Sigmoid colon (tissue), 3 donors: ENCODE measurements around the gene USP28.

Experiments
- POLR2A ChIP-seq, 2 donors: fragments of 450-650 bp; IDR thresholded peaks; one replicate each; pipeline ENCODE4 v1.6.1; 2016; ENCODE audit warnings: antibody characterized with exemption in 2 of 2, mild to moderate bottlenecking in 2 of 2, moderate library complexity in 2 of 2
- TF ChIP-seq, protein P1 (sequence below), 4 experiments: fragments of 450-650 bp in 3 of 4; fragments of 200-600 bp in 1 of 4; IDR thresholded peaks; one replicate each; pipeline ENCODE4 v1.5.1; 2016 to 2019; ENCODE audit warnings: antibody characterized with exemption in 4 of 4, mild to moderate bottlenecking in 3 of 4, moderate library complexity in 2 of 4

DNA sequence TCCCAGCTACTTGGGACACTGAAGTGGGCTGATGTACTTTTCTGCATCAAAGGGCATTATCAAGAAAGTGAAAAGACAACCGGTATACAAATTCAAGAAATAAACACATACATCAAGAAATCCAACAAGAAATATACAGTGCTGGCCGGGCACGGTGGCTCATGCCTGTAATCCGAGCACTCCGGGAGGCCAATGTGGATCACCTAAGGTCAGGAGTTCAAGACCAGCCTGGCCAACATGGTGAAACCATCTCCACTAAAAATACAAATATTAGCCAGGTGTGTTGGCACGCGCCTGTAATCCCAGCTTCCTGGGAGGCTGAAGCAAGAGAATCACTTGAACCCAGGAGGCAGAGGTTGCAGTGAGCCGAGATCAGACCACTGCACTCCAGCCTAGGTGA lies 9.5 kb downstream of the USP28 start:
- TF ChIP-seq POLR2A (IDR thresholded peaks at IDR 0.05): no peak
- TF ChIP-seq, protein P1, sequence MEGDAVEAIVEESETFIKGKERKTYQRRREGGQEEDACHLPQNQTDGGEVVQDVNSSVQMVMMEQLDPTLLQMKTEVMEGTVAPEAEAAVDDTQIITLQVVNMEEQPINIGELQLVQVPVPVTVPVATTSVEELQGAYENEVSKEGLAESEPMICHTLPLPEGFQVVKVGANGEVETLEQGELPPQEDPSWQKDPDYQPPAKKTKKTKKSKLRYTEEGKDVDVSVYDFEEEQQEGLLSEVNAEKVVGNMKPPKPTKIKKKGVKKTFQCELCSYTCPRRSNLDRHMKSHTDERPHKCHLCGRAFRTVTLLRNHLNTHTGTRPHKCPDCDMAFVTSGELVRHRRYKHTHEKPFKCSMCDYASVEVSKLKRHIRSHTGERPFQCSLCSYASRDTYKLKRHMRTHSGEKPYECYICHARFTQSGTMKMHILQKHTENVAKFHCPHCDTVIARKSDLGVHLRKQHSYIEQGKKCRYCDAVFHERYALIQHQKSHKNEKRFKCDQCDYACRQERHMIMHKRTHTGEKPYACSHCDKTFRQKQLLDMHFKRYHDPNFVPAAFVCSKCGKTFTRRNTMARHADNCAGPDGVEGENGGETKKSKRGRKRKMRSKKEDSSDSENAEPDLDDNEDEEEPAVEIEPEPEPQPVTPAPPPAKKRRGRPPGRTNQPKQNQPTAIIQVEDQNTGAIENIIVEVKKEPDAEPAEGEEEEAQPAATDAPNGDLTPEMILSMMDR (IDR thresholded peaks at IDR 0.05): no peak
